Smooth muscle cell (in vitro differentiated cells): ENCODE results near the gene OR2L3. TPM values are rescaled to one million over a fixed set of nuclear protein-coding genes. Genes with fewer than 3 reads are reported as not detected.

Experiments
- DNase-seq: peaks from one replicate; lab custom pipeline; 2025; ENCODE audit not compliant: unreplicated experiment; lab: John Stamatoyannopoulos, UW
- H2AFZ ChIP-seq: fragments of 200-600 bp; sonication (generic); 2 replicates; pipeline ENCODE4 v1.6.0; 2016; ENCODE audit warnings: antibody characterized with exemption, low read depth, mild to moderate bottlenecking
- H3F3A ChIP-seq: fragments of 200-600 bp; sonication (generic); 2 replicates; pipeline ENCODE4 v1.6.0; 2017; ENCODE audit warnings: antibody characterized with exemption, low read depth
- H3K27ac ChIP-seq: fragments of 200-600 bp; sonication (generic); 2 replicates; pipeline ENCODE4 v1.5.1; 2016; ENCODE audit warnings: low read depth, mild to moderate bottlenecking
- H3K27me3 ChIP-seq: fragments of 200-600 bp; sonication (generic); 2 replicates; pipeline ENCODE4 v1.6.1; 2016; ENCODE audit warnings: low read depth, mild to moderate bottlenecking
- H3K36me3 ChIP-seq: fragments of 200-600 bp; sonication (generic); 2 replicates; pipeline ENCODE4 v1.5.1; 2016; ENCODE audit warnings: low read depth
- H3K4me1 ChIP-seq: fragments of 200-600 bp; sonication (generic); 2 replicates; pipeline ENCODE4 v1.5.1; 2016; ENCODE audit warnings: low read depth
- H3K4me2 ChIP-seq: fragments of 200-600 bp; sonication (generic); 2 replicates; pipeline ENCODE4 v1.6.0; 2016; ENCODE audit warnings: mild to moderate bottlenecking
- H3K4me3 ChIP-seq: fragments of 200-600 bp; sonication (generic); 2 replicates; pipeline ENCODE4 v1.5.1; 2016; ENCODE audit warnings: mild to moderate bottlenecking
- H3K79me2 ChIP-seq: fragments of 200-600 bp; sonication (generic); 2 replicates; pipeline ENCODE4 v1.6.0; 2016; ENCODE audit warnings: low read depth, mild to moderate bottlenecking
- H3K9ac ChIP-seq: fragments of 200-600 bp; sonication (generic); 2 replicates; pipeline ENCODE4 v1.6.0; 2016; ENCODE audit warnings: low read depth
- H3K9me3 ChIP-seq: fragments of 200-600 bp; sonication (generic); replicated peaks from 2 replicates; pipeline ENCODE4 v1.5.1; 2016; ENCODE audit warnings: low read depth
- H4K20me1 ChIP-seq: fragments of 200-600 bp; sonication (generic); 2 replicates; pipeline ENCODE4 v1.6.0; 2016; ENCODE audit warnings: low read depth
- CTCF ChIP-seq: fragments of 200-600 bp; sonication (generic); IDR thresholded peaks from 2 replicates; pipeline ENCODE4 v1.5.1; 2017; ENCODE audit warnings: borderline replicate concordance, mild to moderate bottlenecking, antibody characterized with exemption; ENCODE audit not compliant: insufficient read depth, poor library complexity, severe bottlenecking
- WGBS: methylation state at CpG from one replicate; pipeline ENCODE4 v1.1.7; 2016; ENCODE audit warnings: low lambda C conversion rate; 5-methylcytosine and 5-hydroxymethylcytosine counted together
- polyA plus RNA-seq: library from polyadenylated mRNA; unstranded; fragments of >200 nt; fragmentation: Nextera tagmentation; extraction: Ambion mirVana; gene quantifications from 2 replicates; pipeline ENCODE4 v1.2.1, GENCODE V29; 2016
- total RNA-seq: library from RNA; depleted of rRNA; stranded (reverse); fragments of >200 nt; gene quantifications from 2 replicates; pipeline ENCODE4 v1.2.3, GENCODE V29; 2014

OR2L3 gene
- total and polyA plus RNA-seq, 2 experiments from 2014 or later: not detected

GRCh38 chr1:248094884-248095283, 48.2 kb downstream of the OR2L3 start, which contains the start of gene OR2L13:
OR2L13 (plus strand) TSS chr1:248095184; CDS start chr1:248099376, 4,192 bp downstream.
- Histone ChIP-seq H3K4me1 (no peaks in the 10 kb centered on the region), H3K79me2 (no peaks in the 10 kb centered on the region), H3K36me3 (no peaks in the 10 kb centered on the region), H3K27ac (no peak within 1 kb of the TSS), H3K4me3 (no peak within 1 kb of the TSS), H3K9ac (no peak within 1 kb of the TSS), H3F3A (no peaks in the 10 kb centered on the region), H3K27me3 (no peaks in the 10 kb centered on the region), H3K4me2 (no peak within 1 kb of the TSS), H4K20me1 (no peaks in the 10 kb centered on the region), H2AFZ (no peak within 1 kb of the TSS), H3K9me3 (peaks cover 6% of the 10 kb centered on the region)
- whole genome bisulfite sequencing: 44% methylated on average over 1 of the region's 1 CpG
- TF ChIP-seq CTCF: no peak
- no peak for DNase-seq

GRCh38 chr1:248098529-248098928, 51.9 kb downstream of the OR2L3 start:
- whole genome bisulfite sequencing: 60% methylated on average over 1 of the region's 1 CpG

GRCh38 chr1:248102847-248103246, 56.2 kb downstream of the OR2L3 start:
- Histone ChIP-seq H3K79me2 (no peaks in the 10 kb centered on the region), H2AFZ (no peak overlapping the region), H3K4me3 (no peak overlapping the region), H3K9me3 (peaks cover 3% of the 10 kb centered on the region), H3F3A (no peaks in the 10 kb centered on the region), H3K36me3 (no peaks in the 10 kb centered on the region), H3K4me1 (no peaks in the 10 kb centered on the region), H3K4me2 (no peak overlapping the region), H3K27me3 (no peaks in the 10 kb centered on the region), H3K27ac (no peak overlapping the region), H3K9ac (no peak overlapping the region), H4K20me1 (no peaks in the 10 kb centered on the region)
- no peak for DNase-seq
- no peak for TF ChIP-seq CTCF

More at GRCh38 chr1:248098529-248098928, 51.9 kb downstream of the OR2L3 start:
- DNase-seq: no peak
- H3K4me3 ChIP-seq: no peak overlapping the region
- H3F3A ChIP-seq: no peaks in the 10 kb centered on the region
- H3K36me3 ChIP-seq: no peaks in the 10 kb centered on the region
- no peaks in the 10 kb centered on the region for H3K4me1 ChIP-seq
- H3K4me2 ChIP-seq: no peak overlapping the region
- no peak for TF ChIP-seq CTCF
- H3K27ac ChIP-seq: no peak overlapping the region
- no peaks in the 10 kb centered on the region for H3K79me2 ChIP-seq
- no peak overlapping the region for H2AFZ ChIP-seq
- H3K9me3 ChIP-seq: no peaks in the 10 kb centered on the region
- no peaks in the 10 kb centered on the region for H3K27me3 ChIP-seq
- no peaks in the 10 kb centered on the region for H4K20me1 ChIP-seq
- no peak overlapping the region for H3K9ac ChIP-seq

- TF ChIP-seq CTCF: no peak
- 63% methylated on average over 5 of the region's 5 CpGs for WGBS
- no peaks in the 10 kb centered on the region for H3K79me2 ChIP-seq
Observed at GRCh38 chr1:248111157-248111556, 64.5 kb downstream of the OR2L3 start.

More at GRCh38 chr1:248111157-248111556, 64.5 kb downstream of the OR2L3 start:
- no peak overlapping the region for H3K4me2 ChIP-seq
- H3K9me3 ChIP-seq: peaks cover 2% of the 10 kb centered on the region
- H3K27ac ChIP-seq: no peak overlapping the region
- H3K36me3 ChIP-seq: no peaks in the 10 kb centered on the region
- H2AFZ ChIP-seq: no peak overlapping the region
- no peak overlapping the region for H3K4me3 ChIP-seq
- H3K9ac ChIP-seq: no peak overlapping the region
- no peaks in the 10 kb centered on the region for H3F3A ChIP-seq
- DNase-seq: no peak
- no peaks in the 10 kb centered on the region for H4K20me1 ChIP-seq
- no peaks in the 10 kb centered on the region for H3K4me1 ChIP-seq
- H3K27me3 ChIP-seq: no peaks in the 10 kb centered on the region
